WTC11 (cell line): ENCODE measurements around the gene SH2D3C. TPM values are rescaled to one million over a fixed set of nuclear protein-coding genes. Genes with fewer than 3 reads are reported as not detected.

Source experiments
- ATAC-seq: fragments of 200-7000 bp; cut with Tn5 transposase; 2 replicates; pipeline ENCODE4 v1.10.0; 2021; ENCODE audit warnings: mild to moderate bottlenecking, moderate library complexity
- CTCF ChIA-PET: fragments of 300-600 bp; sonication (Branson Sonifier 250); formaldehyde crosslinking; loops from one replicate; lab custom pipeline; 2021; ENCODE audit warnings: antibody characterized with exemption; lab: Charles Lee
- POLR2A ChIA-PET: fragments of 350-600 bp; sonication (Branson Sonifier 250); formaldehyde crosslinking; loops from one replicate; lab custom pipeline; 2021; ENCODE audit warnings: antibody characterized with exemption; lab: Charles Lee
- DNase-seq: peaks from one replicate; pipeline ENCODE4 v3.0.0; 2021; ENCODE audit warnings: low spot score
- H3K27ac Mint-ChIP-seq: 2 replicates; pipeline ENCODE4 v1.8.0; 2021; ENCODE audit warnings: mixed read lengths
- H3K27me3 Mint-ChIP-seq: 2 replicates; pipeline ENCODE4 v1.8.0; 2021; ENCODE audit warnings: low read depth, mild to moderate bottlenecking, moderate library complexity, mixed read lengths
- H3K36me3 Mint-ChIP-seq: 2 replicates; pipeline ENCODE4 v1.8.0; 2021; ENCODE audit warnings: mixed read lengths
- H3K4me1 Mint-ChIP-seq: 2 replicates; pipeline ENCODE4 v1.8.0; 2022; ENCODE audit warnings: mixed read lengths
- H3K4me3 Mint-ChIP-seq: 2 replicates; pipeline ENCODE4 v1.8.0; 2021; ENCODE audit warnings: mild to moderate bottlenecking, moderate library complexity, mixed read lengths
- H3K9me3 Mint-ChIP-seq: 2 replicates; pipeline ENCODE4 v1.8.0; 2021; ENCODE audit warnings: mixed read lengths
- AFF4 ChIP-seq: sonication (generic); formaldehyde crosslinking; IDR thresholded peaks from 2 replicates; pipeline ENCODE4 v1.8.1; 2023; ENCODE audit warnings: mild to moderate bottlenecking, missing genetic modification reagents, borderline replicate concordance
- ATF6 ChIP-seq: sonication (generic); formaldehyde crosslinking; IDR thresholded peaks from 2 replicates; pipeline ENCODE4 v1.8.1; 2023; ENCODE audit warnings: mild to moderate bottlenecking, missing genetic modification reagents
- CTCF ChIP-seq: fragments of 200-600 bp; IDR thresholded peaks from 2 replicates; pipeline ENCODE4 v1.8.0; 2022; ENCODE audit warnings: antibody characterized with exemption
- ETV6 ChIP-seq: sonication (generic); formaldehyde crosslinking; IDR thresholded peaks from 2 replicates; pipeline ENCODE4 v1.8.1; 2022; ENCODE audit warnings: mild to moderate bottlenecking, missing genetic modification reagents
- IRF1 ChIP-seq: sonication (generic); formaldehyde crosslinking; IDR thresholded peaks from 2 replicates; pipeline ENCODE4 v1.8.0; 2023; ENCODE audit warnings: missing genetic modification reagents
- MLX ChIP-seq: sonication (generic); formaldehyde crosslinking; IDR thresholded peaks from 2 replicates; pipeline ENCODE4 v1.8.1; 2023; ENCODE audit warnings: mild to moderate bottlenecking, missing genetic modification reagents, moderate library complexity
- MYBL2 ChIP-seq: sonication (generic); formaldehyde crosslinking; IDR thresholded peaks from 2 replicates; pipeline ENCODE4 v1.8.1; 2023; ENCODE audit warnings: mild to moderate bottlenecking, moderate library complexity, missing genetic modification reagents
- NFE2L1 ChIP-seq: sonication (generic); formaldehyde crosslinking; IDR thresholded peaks from 2 replicates; pipeline ENCODE4 v1.8.1; 2023; ENCODE audit warnings: missing genetic modification reagents
- NR1H2 ChIP-seq: sonication (generic); formaldehyde crosslinking; IDR thresholded peaks from 2 replicates; pipeline ENCODE4 v1.9.0; 2021; ENCODE audit warnings: mild to moderate bottlenecking, moderate library complexity, missing genetic modification reagents
- PREB ChIP-seq: sonication (generic); formaldehyde crosslinking; IDR thresholded peaks from 2 replicates; pipeline ENCODE4 v1.8.1; 2022; ENCODE audit warnings: mild to moderate bottlenecking, missing genetic modification reagents, moderate library complexity, borderline replicate concordance
- SMAD4 ChIP-seq: sonication (generic); formaldehyde crosslinking; IDR thresholded peaks from 2 replicates; pipeline ENCODE4 v1.8.0; 2022; ENCODE audit warnings: mild to moderate bottlenecking, missing genetic modification reagents
- SOX15 ChIP-seq: fragments of 250-450 bp; sonication (Bioruptor Pico); IDR thresholded peaks from 2 replicates; pipeline ENCODE4 v1.9.0; 2021; ENCODE audit warnings: mild to moderate bottlenecking
- SP1 ChIP-seq: sonication (generic); formaldehyde crosslinking; conservative IDR thresholded peaks from 2 replicates; pipeline ENCODE4 v1.8.1; 2022; ENCODE audit warnings: missing genetic modification reagents
- TEAD1 ChIP-seq: sonication (generic); formaldehyde crosslinking; IDR thresholded peaks from 2 replicates; pipeline ENCODE4 v1.8.0; 2022; ENCODE audit warnings: mild to moderate bottlenecking, missing genetic modification reagents
- ZNF281 ChIP-seq: sonication (generic); formaldehyde crosslinking; IDR thresholded peaks from 2 replicates; pipeline ENCODE4 v1.8.0; 2023; ENCODE audit warnings: mild to moderate bottlenecking, missing genetic modification reagents
- ZNF512 ChIP-seq: sonication (generic); formaldehyde crosslinking; IDR thresholded peaks from 2 replicates; pipeline ENCODE4 v1.8.1; 2022; ENCODE audit warnings: missing genetic modification reagents, borderline replicate concordance
- ZSCAN18 ChIP-seq: fragments of 250-450 bp; sonication (Bioruptor Pico); IDR thresholded peaks from 2 replicates; pipeline ENCODE4 v2.1.2; 2022; ENCODE audit warnings: mild to moderate bottlenecking, moderate library complexity
- total RNA-seq: library from RNA; stranded (reverse); gene quantifications from 3 replicates; pipeline ENCODE4 v1.2.3, GENCODE V29; 2021

The SH2D3C gene
- total RNA-seq, 1 experiment from 2014 or later, result 5.4 TPM

GRCh38 chr9:127715470-127716337 lies 62.8 kb downstream of the SH2D3C start, which contains the start of the genes PTRH1 and TTC16:
PTRH1 (minus strand) TSS chr9:127715663; CDS start chr9:127715639, 24 bp downstream.
TTC16 (plus strand) TSS chr9:127716079; CDS start chr9:127716146, 67 bp downstream.
- Mint-ChIP-seq H3K4me1 (peaks cover 22% of the 10 kb centered on the region), H3K4me3 (peak within 1 kb of the TSS; percentile 97), H3K27ac (peak within 1 kb of the TSS; percentile 91; the same call in 1 of the 2 replicates), H3K27me3 (no peaks in the 10 kb centered on the region), H3K9me3 (no peaks in the 10 kb centered on the region), H3K36me3 (no peaks in the 10 kb centered on the region)
- POLR2A ChIA-PET, result interaction anchor here (0.6 to 1.4 kb wide), 3 partner anchors 14 to 376 kb away, joined by 4 to 5 read pairs (median 4); no protein-coding TSS in a partner anchor
- CTCF ChIA-PET, result interaction anchor here (1.0 to 7.3 kb wide), 13 partner anchors 9 to 215 kb away, joined by 3 to 73 read pairs (median 4); partner anchors contain the start of genes CFAP157, PIP5KL1 and TOR2A
- ATAC-seq (peak; percentile 89), DNase-seq (peak; percentile 99)
- TF ChIP-seq TEAD1 (no peak), IRF1 (no peak), SP1 (CRISPR knock-in tag) (peak; percentile 100), ZNF512 (CRISPR knock-in tag) (no peak), SMAD4 (CRISPR knock-in tag) (no peak), ATF6 (CRISPR knock-in tag) (no peak), MYBL2 (CRISPR knock-in tag) (no peak), SOX15 (CRISPR knock-in tag) (no peak), AFF4 (no peak), ZNF281 (CRISPR knock-in tag) (no peak), NR1H2 (no peak), NFE2L1 (CRISPR knock-in tag) (no peak), PREB (CRISPR knock-in tag) (no peak), ZSCAN18 (CRISPR knock-in tag) (no peak), ETV6 (CRISPR knock-in tag) (0 out of 2 replicates have a peak, but pooled peaks have one; percentile 70), CTCF (no peak), MLX (no peak)
